HCT116 (cell line): ENCODE measurements around the gene GLDC. TPM values are rescaled to one million over a fixed set of nuclear protein-coding genes. Genes with fewer than 3 reads are reported as not detected.

Experiments used
- ATAC-seq: fragments of 200-7000 bp; cut with Tn5 transposase; 2 replicates; pipeline ENCODE4 v1.9.1; 2020; ENCODE audit warnings: mild to moderate bottlenecking, moderate library complexity
- BruUV-seq: library from RNA; stranded (reverse); fragments of 400-500 nt; replicated peaks from 2 replicates; lab custom pipeline; 2021; lab: Mats Ljungman, UMichigan
- CTCF ChIA-PET: fragments of 300-600 bp; sonication (Branson Sonifier 250); formaldehyde crosslinking; loops from one replicate; lab custom pipeline; 2021; ENCODE audit warnings: antibody characterized with exemption; lab: Charles Lee
- POLR2A ChIA-PET: fragments of 300-600, 350-600 bp; sonication (Branson Sonifier 250); formaldehyde crosslinking; loops from one replicate; lab custom pipeline; 2021; ENCODE audit warnings: antibody characterized with exemption; lab: Charles Lee
- RAD21 ChIA-PET, 2 experiments: fragments of 300-600 bp; sonication (Branson Sonifier 250); formaldehyde crosslinking; loops; one replicate each; lab custom pipeline; 2023; ENCODE audit warnings: low total read pairs in 2 of 2; ENCODE audit not compliant: uncharacterized antibody in 2 of 2, unreplicated experiment in 2 of 2, low non-redundant PET in 1 of 2; lab: Charles Lee
- DNase-seq: peaks from one replicate; pipeline ENCODE4 v3.0.0-alpha.2; 2010; ENCODE audit warnings: low read depth, low spot score
- H2AFZ ChIP-seq: fragments of 200-600 bp; shearing (Covaris generic), sonication (generic); 2 replicates; pipeline ENCODE4 v1.6.1; 2017; ENCODE audit warnings: low read depth, mixed run types, mixed read lengths, antibody characterized with exemption, low read length; ENCODE audit not compliant: poor library complexity, severe bottlenecking
- H3K27ac ChIP-seq: 2 replicates; pipeline ENCODE4 v1.5.1; 2012; ENCODE audit warnings: low read depth, low read length
- H3K27me3 ChIP-seq: fragments of 200-600 bp; sonication (generic); 2 replicates; pipeline ENCODE4 v1.6.1; 2016; ENCODE audit warnings: mixed run types, low read length, mixed read lengths; ENCODE audit not compliant: insufficient read depth
- H3K36me3 ChIP-seq, 2 experiments: fragments of 200-500 bp in 1 of 2; fragments of 200-600 bp in 1 of 2; sonication (Bioruptor generic) in 1 of 2; sonication (generic) in 1 of 2; 2 replicates each; pipeline versions ENCODE4 v1.5.1 to v1.6.1; 2014 to 2016; ENCODE audit warnings: low read length in 2 of 2, inconsistent platforms in 1 of 2, mixed read lengths in 1 of 2, mixed run types in 1 of 2; ENCODE audit not compliant: insufficient read depth in 2 of 2, control insufficient read depth in 1 of 2
- H3K4me1 ChIP-seq, 2 experiments: fragments of 200-600 bp in 1 of 2; sonication (generic) in 1 of 2; 2 replicates each; pipeline versions ENCODE4 v1.5.1 to v1.6.1; 2012 to 2017; ENCODE audit warnings: low read length in 2 of 2, inconsistent platforms in 1 of 2, mild to moderate bottlenecking in 1 of 2, mixed read lengths in 1 of 2, mixed run types in 1 of 2, moderate library complexity in 1 of 2; ENCODE audit not compliant: insufficient read depth in 2 of 2, control insufficient read depth in 1 of 2
- H3K4me2 ChIP-seq: fragments of 200-600 bp; sonication (generic); 2 replicates; pipeline ENCODE4 v1.6.1; 2017; ENCODE audit warnings: mixed run types, low read length, mixed read lengths
- H3K4me3 ChIP-seq, 2 experiments: fragments of 200-600 bp in 1 of 2; sonication (generic) in 1 of 2; replicated peaks in 1 of 2; 2 replicates each; pipeline ENCODE4 v1.5.1; 2011 to 2016; ENCODE audit warnings: low read length in 2 of 2, control low read depth in 1 of 2, low read depth in 1 of 2, mild to moderate bottlenecking in 1 of 2, mixed read lengths in 1 of 2, mixed run types in 1 of 2
- H3K79me2 ChIP-seq: fragments of 200-600 bp; sonication (generic); 2 replicates; pipeline ENCODE4 v1.6.1; 2017; ENCODE audit warnings: mild to moderate bottlenecking, mixed run types, low read length, moderate library complexity, mixed read lengths; ENCODE audit not compliant: insufficient read depth
- H3K9ac ChIP-seq: fragments of 200-600 bp; sonication (generic); 2 replicates; pipeline ENCODE4 v1.6.1; 2016; ENCODE audit warnings: low read length, mixed read lengths
- H3K9me2 ChIP-seq: fragments of 200-600 bp; sonication (generic), shearing (Covaris generic); 2 replicates; pipeline ENCODE4 v1.6.1; 2017; ENCODE audit warnings: mixed run types, mild to moderate bottlenecking, moderate library complexity; ENCODE audit not compliant: insufficient read depth
- H3K9me3 ChIP-seq, 2 experiments: fragments of 200-500 bp in 1 of 2; fragments of 200-600 bp in 1 of 2; sonication (Bioruptor generic) in 1 of 2; sonication (generic) in 1 of 2; 2 replicates each; pipeline ENCODE4 v1.6.1; 2014 to 2017; ENCODE audit warnings: low read length in 2 of 2, mixed read lengths in 2 of 2, inconsistent platforms in 1 of 2, low read depth in 1 of 2, mild to moderate bottlenecking in 1 of 2, mixed run types in 1 of 2, moderate library complexity in 1 of 2; ENCODE audit not compliant: control insufficient read depth in 1 of 2, insufficient read depth in 1 of 2
- H4K20me1 ChIP-seq: fragments of 200-600 bp; sonication (generic), shearing (Covaris generic); 2 replicates; pipeline ENCODE4 v1.6.1; 2017; ENCODE audit warnings: mixed run types, mild to moderate bottlenecking, moderate library complexity; ENCODE audit not compliant: insufficient read depth
- ATF3 ChIP-seq: IDR thresholded peaks from 2 replicates; pipeline ENCODE4 v1.6.1; 2012
- CBX3 ChIP-seq: IDR thresholded peaks from 2 replicates; pipeline ENCODE4 v1.6.1; 2012; ENCODE audit warnings: low read depth
- CTCF ChIP-seq, 3 experiments: fragments of 200-600 bp in 1 of 3; sonication (generic) in 1 of 3; IDR thresholded peaks in 2 of 3; conservative IDR thresholded peaks in 1 of 3; 2 replicates each; pipeline ENCODE4 v1.5.1; 2012 to 2017; ENCODE audit warnings: low read depth in 2 of 3, low read length in 2 of 3, antibody characterized with exemption in 1 of 3, borderline replicate concordance in 1 of 3, control low read depth in 1 of 3, mild to moderate bottlenecking in 1 of 3, mixed read lengths in 1 of 3, mixed run types in 1 of 3, moderate library complexity in 1 of 3; ENCODE audit not compliant: insufficient read depth in 1 of 3
- ELF1 ChIP-seq: IDR thresholded peaks from 2 replicates; pipeline ENCODE4 v1.6.1; 2012; ENCODE audit warnings: low read depth, borderline replicate concordance
- EZH2 ChIP-seq: fragments of 200-600 bp; sonication (generic); IDR thresholded peaks from 2 replicates; pipeline ENCODE4 v1.6.1; 2017; ENCODE audit warnings: antibody characterized with exemption, mixed run types
- POLR2AphosphoS5 ChIP-seq: IDR thresholded peaks from 2 replicates; pipeline ENCODE4 v1.6.1; 2011; ENCODE audit warnings: mild to moderate bottlenecking, low read depth, low read length, moderate library complexity
- RAD21 ChIP-seq: IDR thresholded peaks from 2 replicates; pipeline ENCODE4 v1.6.1; 2012; ENCODE audit warnings: low read depth, mild to moderate bottlenecking
- REST ChIP-seq: IDR thresholded peaks from 2 replicates; pipeline ENCODE4 v1.6.1; 2012; ENCODE audit warnings: low read depth
- SIN3A ChIP-seq: IDR thresholded peaks from 2 replicates; pipeline ENCODE4 v1.6.1; 2012; ENCODE audit warnings: low read depth
- SP1 ChIP-seq: IDR thresholded peaks from 2 replicates; pipeline ENCODE4 v1.6.1; 2012; ENCODE audit warnings: low read depth
- SRF ChIP-seq: IDR thresholded peaks from 2 replicates; pipeline ENCODE4 v1.6.1; 2012; ENCODE audit warnings: low read depth
- TCF7L2 ChIP-seq: IDR thresholded peaks from 2 replicates; pipeline ENCODE4 v1.7.0; 2011; ENCODE audit warnings: borderline replicate concordance, inconsistent platforms; ENCODE audit not compliant: insufficient read depth, insufficient read length; ENCODE audit errors: extremely low read depth
- ZFX ChIP-seq: fragments of 450-650 bp; IDR thresholded peaks from 2 replicates; pipeline ENCODE4 v1.6.1; 2017
- intact Hi-C: fragments of 100-400 bp; cut with micrococcal nuclease; formaldehyde crosslinking; loops from 2 replicates; pipeline ENCODE4 v1.10.0; 2022
- total RNA-seq: library from RNA; stranded (reverse); gene quantifications from one replicate; pipeline ENCODE4 v1.2.1, GENCODE V29; 2021; ENCODE audit not compliant: unreplicated experiment
- TF ChIP-seq, protein P1 (sequence below): IDR thresholded peaks from 2 replicates; pipeline ENCODE4 v1.6.1; 2011; ENCODE audit warnings: mild to moderate bottlenecking, low read length, moderate library complexity; ENCODE audit not compliant: insufficient replicate concordance; ENCODE audit errors: extremely low read depth

Gene GLDC
- total RNA-seq, 1 experiment from 2014 or later, result 4.9 TPM

DNA sequence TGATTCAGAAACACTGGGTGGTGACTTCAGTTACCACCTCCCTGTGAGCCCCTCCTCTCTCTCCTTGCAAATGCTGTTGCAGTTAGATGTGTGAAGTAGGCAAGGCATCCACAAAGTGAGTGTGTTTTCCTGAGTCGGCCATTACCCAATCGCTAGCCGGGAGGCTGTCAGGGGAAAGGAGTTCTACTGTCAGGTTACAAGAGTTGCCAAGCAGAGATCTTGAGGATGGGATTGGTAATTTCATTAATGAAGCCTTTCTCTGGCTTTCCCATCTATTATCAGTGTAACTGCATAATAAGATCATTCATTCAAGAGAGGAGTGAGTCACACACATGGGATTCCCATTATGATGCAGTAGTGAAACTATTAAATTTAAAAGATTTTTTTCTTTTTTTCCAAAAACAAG lies 106.9 kb downstream of the GLDC start (continued):
- TF ChIP-seq ZFX (no peak), ATF3 (no peak), CBX3 (no peak), REST (no peak)

DNA sequence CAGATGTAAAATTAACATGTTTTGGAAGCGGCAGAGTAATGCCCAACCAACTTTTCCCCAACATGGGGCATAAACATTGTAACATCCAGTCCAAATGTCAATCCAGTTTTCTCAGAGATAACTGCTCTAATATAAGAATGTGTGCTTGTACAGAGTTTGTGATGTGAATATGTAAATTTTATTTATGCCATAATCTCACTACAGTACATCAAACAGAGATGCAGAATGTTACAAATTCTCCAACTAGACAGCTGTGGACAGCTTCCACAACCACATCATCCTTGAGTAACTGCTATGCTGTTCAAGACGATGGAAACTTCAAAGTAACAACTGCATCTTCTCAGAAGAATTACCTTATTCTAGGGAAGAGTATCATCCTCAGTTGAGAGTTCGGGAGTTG lies 109.9 kb downstream of the GLDC start:
- intact Hi-C loops, result no loop called here
- H3K9me3 ChIP-seq, result no peaks in the 10 kb centered on the region
- H3K79me2 ChIP-seq, result no peaks in the 10 kb centered on the region
- H3K36me3 ChIP-seq, result no peaks in the 10 kb centered on the region
- no peak overlapping the region for H3K4me3 ChIP-seq
- no peak overlapping the region for H3K4me2 ChIP-seq
- no peaks in the 10 kb centered on the region for H3K9me2 ChIP-seq
- RAD21 ChIA-PET, result no interaction called here
- no peaks in the 10 kb centered on the region for H4K20me1 ChIP-seq
- H3K27me3 ChIP-seq, result no peaks in the 10 kb centered on the region
- H3K9ac ChIP-seq, result no peak overlapping the region
- CTCF ChIA-PET, result no interaction called here
- no TSS peak for BruUV-seq
- H2AFZ ChIP-seq, result no peak overlapping the region
- no peak overlapping the region for H3K27ac ChIP-seq
- POLR2A ChIA-PET, result no interaction called here
- no peak for ATAC-seq
- peaks cover 0 to 2% of the 10 kb centered on the region in 2 experiments; a peak in 1 of 4 replicates for H3K4me1 ChIP-seq
- DNase-seq, result no peak
- TF ChIP-seq SRF, result no peak
- no peak for TF ChIP-seq TCF7L2
- no peak for TF ChIP-seq SIN3A
- TF ChIP-seq CTCF (IDR thresholded peaks at IDR 0.05 in 2 of 3, conservative IDR thresholded peaks at IDR 0.05 in 1 of 3; ENCODE audit: borderline replicate concordance in 1 of 3, insufficient read depth in 1 of 3, low read depth in 2 of 3, low read length in 2 of 3), result no peak
- TF ChIP-seq SP1, result no peak
- no peak for TF ChIP-seq POLR2AphosphoS5
- no peak for TF ChIP-seq RAD21
- TF ChIP-seq ATF3, result no peak
- no peak for TF ChIP-seq EZH2
- no peak for TF ChIP-seq ELF1
- TF ChIP-seq, protein P1, sequence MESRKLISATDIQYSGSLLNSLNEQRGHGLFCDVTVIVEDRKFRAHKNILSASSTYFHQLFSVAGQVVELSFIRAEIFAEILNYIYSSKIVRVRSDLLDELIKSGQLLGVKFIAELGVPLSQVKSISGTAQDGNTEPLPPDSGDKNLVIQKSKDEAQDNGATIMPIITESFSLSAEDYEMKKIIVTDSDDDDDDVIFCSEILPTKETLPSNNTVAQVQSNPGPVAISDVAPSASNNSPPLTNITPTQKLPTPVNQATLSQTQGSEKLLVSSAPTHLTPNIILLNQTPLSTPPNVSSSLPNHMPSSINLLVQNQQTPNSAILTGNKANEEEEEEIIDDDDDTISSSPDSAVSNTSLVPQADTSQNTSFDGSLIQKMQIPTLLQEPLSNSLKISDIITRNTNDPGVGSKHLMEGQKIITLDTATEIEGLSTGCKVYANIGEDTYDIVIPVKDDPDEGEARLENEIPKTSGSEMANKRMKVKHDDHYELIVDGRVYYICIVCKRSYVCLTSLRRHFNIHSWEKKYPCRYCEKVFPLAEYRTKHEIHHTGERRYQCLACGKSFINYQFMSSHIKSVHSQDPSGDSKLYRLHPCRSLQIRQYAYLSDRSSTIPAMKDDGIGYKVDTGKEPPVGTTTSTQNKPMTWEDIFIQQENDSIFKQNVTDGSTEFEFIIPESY, result no peak
